BE2C (cell line): ENCODE measurements around the gene B4GALNT1.
"Not testable (repeated sequence)": the region's sequence is repeated elsewhere in the genome, so short reads cannot be mapped to it uniquely, and the experiment has no call there.

Experiments
- DNase-seq: peaks from one replicate; pipeline ENCODE4 v3.0.0-alpha.2; 2020
- H3K27me3 ChIP-seq: fragments of 250-450 bp; sonication (Bioruptor Pico); 2 replicates; pipeline ENCODE4 v1.5.1; 2020; ENCODE audit warnings: mild to moderate bottlenecking
- H3K36me3 ChIP-seq: fragments of 250-450 bp; sonication (Bioruptor Pico); 2 replicates; pipeline ENCODE4 v1.5.1; 2020; ENCODE audit warnings: mild to moderate bottlenecking
- H3K4me1 ChIP-seq: fragments of 250-450 bp; sonication (Bioruptor Pico); 2 replicates; pipeline ENCODE4 v1.5.1; 2020
- H3K4me3 ChIP-seq: 2 replicates; pipeline ENCODE4 v1.5.1; 2011; ENCODE audit warnings: low read depth, low read length
- H3K9me3 ChIP-seq: fragments of 250-450 bp; sonication (Bioruptor Pico); 2 replicates; pipeline ENCODE4 v1.5.1; 2020
- TF ChIP-seq, protein P1 (sequence below): IDR thresholded peaks from 2 replicates; pipeline ENCODE4 v1.5.1; 2012; ENCODE audit warnings: mild to moderate bottlenecking, low read depth, low read length

B4GALNT1 gene

DNA sequence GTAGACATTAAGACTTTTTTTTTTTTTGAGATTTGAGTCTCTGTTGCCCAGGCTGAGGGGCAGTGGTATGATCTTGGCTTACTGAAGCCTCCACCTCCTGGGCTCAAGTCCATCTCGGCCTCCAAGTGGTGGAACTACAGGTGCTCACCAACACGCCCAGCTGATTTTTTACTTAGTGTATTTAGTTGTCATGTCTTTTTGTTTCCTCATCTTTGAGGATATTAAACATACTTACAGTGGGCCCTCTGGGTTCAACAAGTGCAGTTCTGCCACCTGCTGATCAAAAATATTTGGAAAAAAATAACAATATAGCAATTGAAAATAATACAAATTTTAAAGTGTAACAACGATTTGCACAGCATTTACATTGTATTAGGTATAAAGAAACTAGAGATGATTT lies 4.4 kb upstream of the B4GALNT1 start:
- no peaks in the 10 kb centered on the region; the same call in 1 of the 2 replicates for H3K9me3 ChIP-seq
- no peak for DNase-seq
- TF ChIP-seq, protein P1, sequence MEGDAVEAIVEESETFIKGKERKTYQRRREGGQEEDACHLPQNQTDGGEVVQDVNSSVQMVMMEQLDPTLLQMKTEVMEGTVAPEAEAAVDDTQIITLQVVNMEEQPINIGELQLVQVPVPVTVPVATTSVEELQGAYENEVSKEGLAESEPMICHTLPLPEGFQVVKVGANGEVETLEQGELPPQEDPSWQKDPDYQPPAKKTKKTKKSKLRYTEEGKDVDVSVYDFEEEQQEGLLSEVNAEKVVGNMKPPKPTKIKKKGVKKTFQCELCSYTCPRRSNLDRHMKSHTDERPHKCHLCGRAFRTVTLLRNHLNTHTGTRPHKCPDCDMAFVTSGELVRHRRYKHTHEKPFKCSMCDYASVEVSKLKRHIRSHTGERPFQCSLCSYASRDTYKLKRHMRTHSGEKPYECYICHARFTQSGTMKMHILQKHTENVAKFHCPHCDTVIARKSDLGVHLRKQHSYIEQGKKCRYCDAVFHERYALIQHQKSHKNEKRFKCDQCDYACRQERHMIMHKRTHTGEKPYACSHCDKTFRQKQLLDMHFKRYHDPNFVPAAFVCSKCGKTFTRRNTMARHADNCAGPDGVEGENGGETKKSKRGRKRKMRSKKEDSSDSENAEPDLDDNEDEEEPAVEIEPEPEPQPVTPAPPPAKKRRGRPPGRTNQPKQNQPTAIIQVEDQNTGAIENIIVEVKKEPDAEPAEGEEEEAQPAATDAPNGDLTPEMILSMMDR, result peak; percentile 17; the same call in 1 of the 2 replicates
- H3K36me3 ChIP-seq, result no peaks in the 10 kb centered on the region
- no peaks in the 10 kb centered on the region for H3K4me1 ChIP-seq
- no peak overlapping the region for H3K4me3 ChIP-seq
- H3K27me3 ChIP-seq, result peaks cover 13% of the 10 kb centered on the region

DNA sequence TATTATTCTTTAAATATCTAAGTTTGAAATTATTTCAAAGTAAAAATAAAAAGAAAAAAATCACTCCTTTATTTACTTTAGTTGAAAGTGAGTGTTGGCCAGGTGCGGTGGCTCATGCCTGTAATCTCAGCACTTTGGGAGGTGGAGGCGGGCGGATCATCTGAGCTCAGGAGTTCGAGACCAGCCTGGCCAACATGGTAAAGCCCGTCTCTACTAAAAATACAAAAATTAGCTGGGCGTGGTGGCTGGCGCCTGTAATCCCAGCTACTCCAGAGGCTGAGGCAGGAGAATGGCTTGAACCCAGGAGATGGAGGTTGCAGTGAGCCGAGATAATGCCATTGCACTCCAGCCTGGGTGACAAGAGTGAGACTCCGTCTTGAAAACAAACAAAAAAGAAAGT lies 3.7 kb upstream of the B4GALNT1 start:
- H3K36me3 ChIP-seq, H3K4me1 ChIP-seq, DNase-seq, H3K4me3 ChIP-seq, H3K9me3 ChIP-seq: not testable (repeated sequence)
- H3K27me3 ChIP-seq, result peaks cover 13% of the 10 kb centered on the region

DNA sequence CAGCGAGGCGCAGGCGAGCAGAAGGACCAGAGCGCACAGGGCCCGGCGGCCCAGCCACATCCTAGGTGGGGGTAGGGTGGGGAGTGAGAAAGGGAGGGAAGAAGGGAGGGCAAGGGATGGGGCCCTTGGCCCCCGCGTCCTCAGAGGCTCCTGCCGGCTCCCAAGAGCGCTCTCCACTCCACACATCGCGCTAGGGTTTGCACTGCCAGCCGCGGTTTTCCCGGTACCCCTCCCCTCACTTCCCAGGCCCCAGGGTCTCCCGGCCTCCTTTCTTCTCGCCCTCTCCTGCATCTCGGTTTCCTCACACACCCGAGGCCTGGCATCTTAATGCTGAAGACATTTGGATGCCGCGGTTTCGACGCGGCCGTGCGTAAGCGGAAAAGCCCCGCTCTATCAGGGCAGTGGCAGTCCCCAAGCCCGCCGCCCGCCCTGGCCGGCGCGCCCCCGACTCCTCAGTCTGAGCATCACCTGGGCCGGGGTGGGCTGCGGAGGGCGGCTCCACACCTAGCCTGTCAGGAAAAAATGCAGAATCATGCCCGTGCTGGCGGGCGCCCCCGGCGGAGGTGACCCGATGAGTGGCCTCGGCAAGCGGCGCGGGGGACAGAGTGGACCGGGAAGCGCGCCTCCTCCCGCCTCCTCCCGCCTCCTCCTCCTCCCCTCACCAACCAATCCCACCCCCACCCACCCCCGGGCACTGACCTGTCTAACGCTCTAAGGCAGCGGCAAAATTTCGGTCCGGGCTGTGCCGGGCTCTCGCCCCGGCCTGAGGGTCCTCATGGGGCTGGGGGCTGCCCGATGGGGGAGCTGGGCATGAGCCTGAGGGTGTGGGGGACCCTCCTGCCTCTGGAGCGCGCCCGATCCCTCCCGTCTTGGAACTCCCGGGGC lies 686 bp downstream of the B4GALNT1 start:
- TF ChIP-seq, protein P1, result no peak
- H3K36me3 ChIP-seq, result peaks cover 3% of the 10 kb centered on the region; the same call in 1 of the 2 replicates
- no peaks in the 10 kb centered on the region for H3K9me3 ChIP-seq
- no peaks in the 10 kb centered on the region; the same call in 1 of the 2 replicates for H3K4me1 ChIP-seq
- peak; percentile 52 for DNase-seq
- peak overlapping the region; percentile 76 for H3K4me3 ChIP-seq
- no peaks in the 10 kb centered on the region for H3K27me3 ChIP-seq

DNA sequence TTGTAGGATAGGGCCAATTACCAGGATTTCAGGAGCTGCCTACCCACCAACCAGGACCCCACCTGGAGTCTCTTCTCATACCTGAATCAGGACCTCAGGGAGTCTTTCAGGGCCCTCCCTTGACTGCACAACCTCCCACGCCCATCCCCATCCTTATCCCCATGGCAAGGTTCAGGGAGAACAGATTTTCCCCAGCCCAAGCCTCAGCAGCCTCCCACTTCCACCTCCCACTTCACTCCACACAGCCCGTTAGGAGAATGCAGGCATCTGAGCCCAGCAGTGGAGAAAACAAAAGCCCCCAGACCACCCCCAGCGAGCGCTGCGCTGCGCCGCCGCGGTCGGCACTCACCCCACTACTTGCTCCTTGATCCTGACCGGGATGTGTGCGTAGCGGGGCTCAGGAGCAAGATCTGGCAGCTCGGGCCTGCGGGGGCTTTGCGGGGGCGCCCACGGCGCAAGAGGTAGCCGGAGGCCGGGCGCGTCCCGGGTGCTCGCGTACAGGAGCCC lies 1.4 kb downstream of the B4GALNT1 start:
- peaks cover 3% of the 10 kb centered on the region; the same call in 1 of the 2 replicates for H3K36me3 ChIP-seq
- no peaks in the 10 kb centered on the region for H3K9me3 ChIP-seq
- TF ChIP-seq, protein P1, result no peak
- H3K4me1 ChIP-seq, result no peaks in the 10 kb centered on the region; the same call in 1 of the 2 replicates
- DNase-seq, result no peak
- peak overlapping the region; percentile 76 for H3K4me3 ChIP-seq
- no peaks in the 10 kb centered on the region for H3K27me3 ChIP-seq

DNA sequence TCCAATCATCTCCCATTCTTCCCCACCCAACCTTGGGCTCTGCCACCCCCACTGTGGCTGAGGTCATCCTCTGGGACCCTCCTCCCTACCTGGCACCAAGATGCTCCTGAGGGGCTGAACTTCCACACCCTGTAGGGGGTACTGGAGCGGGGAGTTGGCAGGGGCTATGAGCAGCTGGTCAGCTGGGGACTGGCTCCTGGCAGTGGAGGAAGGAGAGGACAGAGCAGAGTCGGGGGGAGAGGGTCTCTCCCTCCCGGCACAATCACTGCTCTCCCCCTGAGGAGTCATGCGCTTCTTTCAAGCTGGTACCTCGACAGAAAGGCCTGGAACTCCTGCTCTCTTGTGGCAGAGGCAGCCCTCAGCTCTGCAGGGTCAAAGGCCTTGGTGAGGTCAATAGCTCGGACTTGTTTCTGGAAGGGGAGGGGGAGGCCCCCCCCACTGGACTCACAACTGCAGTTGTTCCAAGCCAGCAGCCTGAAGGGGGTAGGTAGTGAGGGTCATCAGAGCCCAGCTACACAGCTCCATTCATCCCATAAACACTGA lies 2.0 kb downstream of the B4GALNT1 start:
- Histone ChIP-seq H3K4me3 (no peak overlapping the region), H3K27me3 (no peaks in the 10 kb centered on the region), H3K36me3 (peaks cover 3% of the 10 kb centered on the region; the same call in 1 of the 2 replicates), H3K9me3 (no peaks in the 10 kb centered on the region), H3K4me1 (no peaks in the 10 kb centered on the region; the same call in 1 of the 2 replicates)
- TF ChIP-seq, protein P1, result no peak
- no peak for DNase-seq

DNA sequence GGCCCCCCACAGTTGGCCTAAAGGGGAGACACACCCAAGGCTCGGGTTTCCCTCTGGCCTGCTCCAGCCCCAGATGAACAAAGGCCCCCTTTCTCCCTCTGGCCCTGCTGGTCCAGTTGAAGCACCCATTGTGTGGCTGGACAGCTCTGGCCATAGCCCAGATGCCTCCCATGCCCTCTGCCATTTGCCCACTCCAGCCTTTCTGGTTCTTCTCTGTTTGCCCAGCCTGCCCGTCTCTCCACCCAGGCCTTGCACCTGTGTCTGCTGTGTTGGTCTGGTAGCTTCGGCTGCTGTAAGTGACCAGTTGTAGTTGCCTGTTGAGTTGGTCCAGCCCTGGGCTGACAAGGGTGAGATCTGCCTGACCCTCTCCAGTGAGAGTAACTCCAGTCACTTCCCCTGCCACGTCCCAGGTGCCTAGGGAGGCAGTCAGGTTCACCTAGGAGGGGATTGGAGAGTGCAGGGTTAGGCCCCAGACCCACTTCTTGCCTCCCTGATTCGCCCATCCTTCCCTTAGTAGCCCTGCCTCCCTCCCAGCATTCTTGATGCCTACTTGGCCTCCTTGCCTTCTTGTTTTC lies 3.0 kb downstream of the B4GALNT1 start:
- Histone ChIP-seq H3K36me3 (peaks cover 3% of the 10 kb centered on the region; the same call in 1 of the 2 replicates), H3K4me3 (no peak overlapping the region), H3K4me1 (no peaks in the 10 kb centered on the region; the same call in 1 of the 2 replicates), H3K27me3 (no peaks in the 10 kb centered on the region), H3K9me3 (no peaks in the 10 kb centered on the region)
- TF ChIP-seq, protein P1, result no peak
- DNase-seq, result no peak
